Measurements from ENCODE around the gene RELN. TPM values are rescaled to one million over a fixed set of nuclear protein-coding genes. Genes with fewer than 3 reads are reported as not detected.

The RELN gene
- total RNA-seq, 1 experiment from 2014 or later = 0.20 TPM

- Histone ChIP-seq H3K9me3 (ENCODE audit: control insufficient read depth in 1 of 2, insufficient read depth in 1 of 2, low read depth in 1 of 2, low read length in 2 of 2) (no peaks in the 10 kb centered on the region), H3K4me1 (ENCODE audit: control insufficient read depth in 1 of 2, insufficient read depth in 2 of 2, low read length in 2 of 2) (peaks cover 0 to 5% of the 10 kb centered on the region in 2 experiments; a peak in 1 of 4 replicates), H3K27ac (ENCODE audit: low read depth, low read length) (no peak overlapping the region), H3K9me2 (ENCODE audit: insufficient read depth) (no peaks in the 10 kb centered on the region), H4K20me1 (ENCODE audit: insufficient read depth) (no peaks in the 10 kb centered on the region), H3K4me2 (ENCODE audit: low read length) (no peak overlapping the region), H3K36me3 (ENCODE audit: control insufficient read depth in 1 of 2, insufficient read depth in 2 of 2, low read length in 2 of 2) (no peaks in the 10 kb centered on the region), H3K27me3 (ENCODE audit: insufficient read depth, low read length) (peaks cover 12% of the 10 kb centered on the region), H2AFZ (ENCODE audit: low read depth, low read length, poor library complexity, severe bottlenecking) (no peak overlapping the region), H3K9ac (ENCODE audit: low read length) (no peak overlapping the region), H3K79me2 (ENCODE audit: insufficient read depth, low read length) (no peaks in the 10 kb centered on the region), H3K4me3 (replicated peaks in 1 of 2; ENCODE audit: low read depth in 1 of 2, low read length in 2 of 2) (no peak overlapping the region)
- no TSS peak for BruUV-seq (replicated peaks)
- ATAC-seq = no peak
- POLR2A ChIA-PET = no interaction called here
- no peak for TF ChIP-seq SP1 (IDR thresholded peaks at IDR 0.05; ENCODE audit: low read depth)
- no peak for TF ChIP-seq CBX3 (IDR thresholded peaks at IDR 0.05; ENCODE audit: low read depth)
- no peak for TF ChIP-seq SRF (IDR thresholded peaks at IDR 0.05; ENCODE audit: low read depth)
- TF ChIP-seq EZH2phosphoT487 (IDR thresholded peaks at IDR 0.05; ENCODE audit: borderline replicate concordance) = no peak
- TF ChIP-seq ATF3 (IDR thresholded peaks at IDR 0.05) = no peak
- TF ChIP-seq REST (IDR thresholded peaks at IDR 0.05; ENCODE audit: low read depth) = no peak
- TF ChIP-seq ZBTB33 (IDR thresholded peaks at IDR 0.05; ENCODE audit: extremely low read depth, insufficient replicate concordance, low read length) = no peak
- no peak for TF ChIP-seq SIN3A (IDR thresholded peaks at IDR 0.05; ENCODE audit: low read depth)
- no peak for TF ChIP-seq EGR1 (IDR thresholded peaks at IDR 0.05; ENCODE audit: low read depth)
- TF ChIP-seq FOSL1 (IDR thresholded peaks at IDR 0.05; ENCODE audit: low read depth) = no peak
- TF ChIP-seq ELF1 (IDR thresholded peaks at IDR 0.05; ENCODE audit: borderline replicate concordance, low read depth) = no peak
- CTCF ChIA-PET = no interaction called here
- RAD21 ChIA-PET (ENCODE audit: low non-redundant PET in 1 of 2, low total read pairs in 2 of 2, uncharacterized antibody in 2 of 2, unreplicated experiment in 2 of 2) = no interaction called here
- DNase-seq (ENCODE audit: low read depth, low spot score) = no peak
- intact Hi-C loops (cut with micrococcal nuclease) = no loop called here
These were observed 332.0 kb downstream of the RELN start for GRCh38 chr7:103657474-103657894.

Measured in HCT116 (cell line).